ENCODE results near the gene RPS6KA4.
"Not testable (repeated sequence)": the region's sequence is repeated elsewhere in the genome, so short reads cannot be mapped to it uniquely, and the experiment has no call there.

The RPS6KA4 gene

DNA sequence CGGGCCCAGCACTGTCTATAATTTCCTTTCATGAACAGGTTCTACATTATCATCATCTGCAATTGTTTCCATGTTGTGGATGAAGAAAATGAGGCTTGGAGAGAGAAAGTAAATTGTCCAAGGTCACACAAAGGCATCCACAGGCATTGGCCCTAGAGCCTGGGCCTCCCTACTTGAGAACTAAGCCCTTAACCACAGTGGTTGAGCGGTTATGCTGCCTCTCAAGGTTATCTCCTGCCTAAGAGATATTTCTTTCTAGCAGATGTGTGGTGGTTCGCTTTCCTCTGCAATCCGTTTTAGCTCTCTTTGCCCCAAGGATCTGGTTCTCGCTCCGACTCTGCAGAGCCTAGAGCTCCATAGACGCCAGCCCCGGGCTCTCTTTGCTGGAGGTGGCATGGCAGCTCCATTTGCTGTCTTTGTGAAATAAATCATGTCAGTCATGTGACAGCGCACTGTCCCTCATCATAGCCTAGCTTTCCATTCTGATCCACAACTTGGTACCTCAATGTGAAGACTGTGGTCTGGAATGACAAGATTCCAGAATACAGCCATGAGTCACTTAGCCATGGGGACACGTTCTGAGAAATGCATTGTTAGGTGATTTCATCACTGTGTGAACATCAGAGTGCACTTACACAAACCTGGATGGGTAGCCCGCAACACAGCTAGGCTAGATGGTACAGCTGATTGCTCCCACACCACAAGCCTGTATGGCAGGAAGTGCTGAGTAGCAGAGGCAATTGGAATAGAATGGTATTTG lies 27.2 kb downstream of the RPS6KA4 start:
- DNase-seq (ENCODE audit: low read depth, low spot score), result no peak

DNA sequence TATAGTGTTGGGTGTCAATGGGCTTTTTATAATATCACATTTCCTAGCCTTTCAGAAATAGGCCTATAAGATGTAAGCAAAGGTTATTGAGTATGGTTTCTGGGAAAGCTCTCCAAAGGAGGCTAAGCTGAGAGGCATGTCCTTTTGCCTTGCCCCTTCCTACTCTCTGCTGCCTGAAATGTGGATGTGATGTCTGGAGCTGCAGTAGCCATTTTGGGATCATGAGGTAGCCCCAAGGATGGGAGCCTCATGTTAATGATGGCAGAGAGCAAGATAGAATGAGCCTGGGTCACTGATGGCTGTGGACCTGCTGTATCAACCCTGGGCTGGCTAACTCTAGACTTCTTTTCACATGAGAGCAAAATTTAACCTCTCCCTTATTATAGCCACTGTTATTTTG lies 29.0 kb downstream of the RPS6KA4 start:
- no peak for DNase-seq (ENCODE audit: low read depth, low spot score)

DNA sequence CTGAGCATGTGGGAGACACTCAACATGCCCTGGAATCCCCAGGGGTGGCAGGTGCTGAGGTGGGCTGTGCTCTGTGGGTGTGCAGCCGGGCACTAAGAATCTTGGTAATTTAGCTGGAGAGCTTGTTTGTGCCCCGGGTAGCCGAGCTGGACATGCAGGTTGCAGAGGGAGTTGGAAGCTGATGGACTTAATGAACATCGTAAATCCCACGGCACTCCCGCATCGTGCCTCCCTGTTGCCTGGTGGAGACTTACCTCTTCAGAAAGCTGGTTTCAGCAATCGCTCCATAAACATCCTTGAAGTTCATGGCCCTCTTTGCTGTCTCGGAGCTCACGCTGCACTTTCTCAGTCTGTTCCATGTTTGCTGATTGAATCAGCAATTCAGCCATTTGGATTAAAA lies 29.9 kb downstream of the RPS6KA4 start:
- DNase-seq (ENCODE audit: low read depth, low spot score), result no peak

DNA sequence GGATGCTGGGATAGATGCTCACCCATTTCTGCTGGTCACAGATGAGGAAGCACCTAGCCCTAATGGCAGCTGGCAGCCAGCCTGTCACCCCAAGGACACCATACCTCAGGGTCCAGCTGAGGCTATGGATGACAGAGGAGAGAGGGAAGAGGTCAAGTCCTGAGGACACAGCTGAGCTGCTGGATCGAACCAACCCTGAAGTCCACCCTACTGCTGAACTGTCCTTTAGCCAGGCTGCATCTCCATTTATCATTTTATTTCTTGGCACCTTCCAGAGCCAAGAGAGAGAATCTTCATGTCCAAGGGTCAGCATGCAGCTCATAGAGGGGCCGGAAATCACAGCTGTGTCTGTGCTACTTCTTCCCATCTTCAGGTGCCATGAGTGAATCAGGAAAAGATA lies 30.9 kb downstream of the RPS6KA4 start:
- DNase-seq (ENCODE audit: low read depth, low spot score), result no peak

DNA sequence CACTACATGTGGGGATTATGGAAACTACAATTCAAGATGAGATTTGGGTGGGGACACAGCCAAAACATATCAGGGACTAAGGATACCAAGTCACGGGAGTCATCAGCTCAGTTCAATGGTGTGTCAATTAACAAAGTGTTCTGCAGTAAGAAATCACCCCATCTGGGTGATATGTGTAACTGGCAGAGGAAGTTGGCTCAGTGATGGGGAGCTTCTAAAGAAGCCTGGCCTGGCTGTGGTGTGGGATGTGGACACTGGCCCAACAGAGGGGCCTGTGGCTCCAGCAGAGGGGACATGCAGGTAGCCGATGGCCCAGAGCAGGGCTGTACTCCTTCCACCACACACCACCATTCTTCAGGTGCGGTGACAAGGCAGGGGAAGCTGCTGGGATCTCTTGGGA lies 31.6 kb downstream of the RPS6KA4 start:
- no peak for DNase-seq (ENCODE audit: low read depth, low spot score)

DNA sequence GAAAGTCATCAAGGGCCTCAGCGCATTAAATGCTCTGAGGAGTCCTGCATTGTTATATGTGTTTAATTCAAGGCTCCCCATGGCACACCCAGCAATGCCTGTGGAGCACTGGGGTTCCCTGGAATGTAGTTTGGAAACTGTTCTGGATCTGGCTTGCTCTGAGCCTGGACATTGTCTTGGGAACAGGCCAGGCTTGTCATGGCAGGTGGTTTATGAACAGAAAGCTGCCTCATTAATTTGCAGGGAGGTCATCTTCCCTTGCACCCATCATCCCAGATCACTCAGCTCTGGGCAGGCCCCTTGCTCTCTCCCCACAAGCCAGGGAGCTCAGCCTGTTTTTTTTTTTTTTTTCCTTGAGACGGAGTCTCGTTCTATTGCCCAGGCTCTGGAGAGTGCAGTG lies 32.9 kb downstream of the RPS6KA4 start:
- DNase-seq (ENCODE audit: low read depth, low spot score), result no peak

DNA sequence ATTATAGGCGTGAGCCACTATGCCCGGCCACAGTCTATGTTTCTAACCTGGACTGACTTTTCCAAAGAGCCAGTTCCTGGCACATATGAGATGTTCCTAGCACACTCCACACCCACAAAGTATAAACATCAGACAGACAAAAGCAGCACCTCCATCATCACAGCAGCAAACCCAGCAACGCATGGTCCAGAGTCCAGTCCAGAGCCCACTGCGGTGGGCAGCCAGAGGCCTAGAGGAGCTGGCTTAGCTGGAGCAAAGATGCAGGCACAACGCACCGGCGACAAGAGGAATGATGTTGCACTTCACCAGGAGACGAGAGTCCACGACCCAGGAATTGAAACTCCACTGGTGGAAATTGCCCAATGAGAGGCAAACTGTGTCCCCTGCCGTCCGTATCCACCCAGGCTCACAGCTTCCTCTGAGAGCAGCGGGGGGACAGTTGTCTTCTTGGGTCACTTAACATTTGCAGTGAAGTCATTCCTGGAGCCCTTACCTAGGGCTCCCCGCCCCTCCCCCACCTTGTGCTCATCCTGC lies 36.6 kb downstream of the RPS6KA4 start:
- DNase-seq (ENCODE audit: low read depth, low spot score), result no peak

DNA sequence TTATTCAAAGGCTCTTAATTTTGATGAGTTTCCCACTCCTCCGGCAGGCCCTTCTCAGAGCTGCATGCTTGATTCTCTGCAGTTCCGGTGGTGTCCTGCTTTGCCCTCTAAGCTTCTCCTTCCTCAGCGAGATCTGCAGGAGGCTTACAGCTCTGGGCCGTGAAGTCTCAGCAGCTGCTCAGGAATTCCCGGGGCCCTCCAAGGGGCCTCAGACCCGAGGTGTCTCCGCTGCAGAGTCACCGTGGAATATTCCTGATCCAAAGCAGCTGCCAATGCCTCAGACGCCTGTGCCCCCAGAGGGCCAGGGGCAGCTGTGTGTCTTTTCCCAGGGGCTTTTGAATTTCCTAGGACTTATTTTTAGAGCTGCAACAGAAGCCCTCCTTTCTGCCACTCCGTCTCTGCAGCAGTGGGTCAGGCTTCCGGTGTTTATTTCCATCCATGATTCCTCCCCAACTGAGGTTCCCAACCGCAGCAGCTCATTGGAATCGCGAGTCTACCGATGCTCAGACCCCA lies 37.2 kb downstream of the RPS6KA4 start:
- DNase-seq (ENCODE audit: low read depth, low spot score), result peak; percentile 69

DNA sequence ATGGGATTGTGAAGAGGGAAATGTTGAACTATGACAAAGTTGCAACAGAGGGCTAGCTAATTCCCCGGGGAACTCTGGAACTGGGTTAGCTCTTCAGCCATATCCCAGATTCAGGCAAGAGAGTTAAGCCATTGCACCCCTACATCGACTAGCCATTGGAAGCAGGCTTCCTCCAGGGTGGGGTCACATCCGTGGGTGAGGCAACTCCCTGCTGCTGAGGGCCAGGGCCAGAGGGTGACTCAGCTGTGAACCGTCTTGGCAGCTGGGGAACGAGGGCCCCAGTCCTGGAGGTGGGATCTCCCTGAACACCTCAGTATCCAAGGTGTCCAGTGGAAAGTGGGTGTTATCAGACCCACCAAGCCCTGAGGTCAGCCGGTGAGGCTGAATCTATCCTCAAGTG lies 41.1 kb downstream of the RPS6KA4 start:
- no peak for DNase-seq (ENCODE audit: low read depth, low spot score)

DNA sequence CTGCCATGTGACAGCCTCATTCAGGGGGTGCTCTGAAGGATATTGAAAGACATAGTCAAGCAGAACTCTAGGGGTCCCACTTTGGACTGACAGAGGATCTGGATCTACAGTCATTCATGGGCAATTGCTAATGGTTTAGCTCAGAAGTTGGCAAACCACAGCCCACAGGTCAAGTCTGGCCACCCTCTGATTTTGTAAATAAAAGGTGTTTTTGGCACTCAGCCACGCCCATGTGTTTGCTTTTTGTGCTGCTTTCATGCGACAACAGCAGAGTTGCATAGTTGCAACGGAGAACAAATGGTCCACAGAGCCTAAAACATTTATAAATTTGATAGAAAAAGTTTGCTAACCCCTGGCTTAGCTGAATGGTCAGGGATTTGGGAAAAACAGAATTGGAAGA lies 41.7 kb downstream of the RPS6KA4 start:
- DNase-seq (ENCODE audit: low read depth, low spot score), result no peak

DNA sequence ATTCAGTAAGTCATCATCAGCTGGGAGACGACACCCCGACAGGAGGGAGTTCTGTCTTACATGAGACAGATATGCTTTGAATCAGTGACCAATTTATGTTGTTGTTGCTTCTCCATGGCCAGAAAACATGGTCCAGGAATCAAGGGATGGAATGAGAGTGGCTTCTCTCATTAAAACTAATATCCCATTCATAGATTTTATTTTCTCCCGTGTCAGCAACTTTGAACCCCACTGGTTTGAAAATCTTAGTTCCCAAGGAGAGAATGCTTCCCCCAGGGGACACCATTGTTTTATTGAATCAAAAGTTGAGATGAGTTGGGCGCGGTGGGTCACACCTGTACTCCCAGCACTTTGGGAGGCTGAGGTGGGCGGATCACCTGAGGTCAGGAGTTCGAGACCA lies 42.8 kb downstream of the RPS6KA4 start:
- no peak for DNase-seq (ENCODE audit: low read depth, low spot score)

DNA sequence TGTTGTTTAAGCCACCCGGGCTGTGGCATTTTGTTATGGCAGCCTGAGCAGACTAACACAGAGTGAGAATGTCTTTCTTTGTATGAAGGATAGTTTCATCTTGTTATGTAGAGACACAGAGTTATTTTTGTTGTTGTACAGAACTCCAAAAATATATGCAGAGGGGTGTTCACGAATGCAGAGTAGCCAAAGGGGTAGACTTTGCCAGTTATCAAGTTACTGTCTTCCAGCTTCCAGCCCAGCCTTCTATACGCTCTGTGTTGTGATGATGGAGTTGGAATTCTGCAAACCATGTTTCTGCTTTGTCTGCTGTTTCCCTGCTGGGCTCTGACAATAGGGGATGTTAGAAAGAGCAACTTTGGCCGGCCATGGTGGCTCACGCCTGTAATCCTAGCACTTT lies 44.1 kb downstream of the RPS6KA4 start:
- no peak for DNase-seq (ENCODE audit: low read depth, low spot score)

DNA sequence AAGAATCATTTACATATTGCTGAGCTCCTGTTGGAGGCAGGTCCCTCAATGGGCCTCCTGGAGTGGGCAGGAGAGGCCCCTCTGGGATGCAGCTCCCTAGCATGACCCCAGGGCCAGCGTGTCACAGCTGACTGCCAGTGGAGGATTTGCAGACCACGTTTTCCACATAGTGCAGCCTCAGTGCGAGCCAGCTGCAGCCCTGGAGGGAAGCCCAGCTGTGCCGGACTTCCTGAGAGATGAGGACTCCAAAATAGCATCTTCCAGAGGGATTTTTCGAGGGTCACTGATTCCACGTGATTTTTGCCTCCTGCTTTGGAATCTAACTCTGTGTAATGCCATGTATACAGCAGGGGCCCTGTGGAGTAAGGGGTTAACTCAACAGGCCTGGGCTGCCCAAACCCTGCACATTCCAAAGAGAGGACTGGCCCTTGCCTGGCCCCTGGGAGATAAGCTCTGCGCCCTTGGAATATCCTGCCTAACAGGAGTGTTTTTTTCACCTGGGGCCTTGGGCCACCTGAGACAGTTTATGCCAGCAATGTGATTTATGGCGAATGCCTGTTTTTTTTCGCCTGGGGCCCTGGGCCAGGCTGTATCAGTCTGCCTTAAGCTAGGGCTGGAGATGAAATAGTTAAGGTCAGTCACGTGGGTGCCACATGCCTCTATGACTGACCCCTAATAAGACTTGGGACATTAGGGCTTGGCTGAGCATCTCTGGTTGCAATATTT lies 47.4 kb downstream of the RPS6KA4 start:
- no peak for DNase-seq (ENCODE audit: low read depth, low spot score)

DNA sequence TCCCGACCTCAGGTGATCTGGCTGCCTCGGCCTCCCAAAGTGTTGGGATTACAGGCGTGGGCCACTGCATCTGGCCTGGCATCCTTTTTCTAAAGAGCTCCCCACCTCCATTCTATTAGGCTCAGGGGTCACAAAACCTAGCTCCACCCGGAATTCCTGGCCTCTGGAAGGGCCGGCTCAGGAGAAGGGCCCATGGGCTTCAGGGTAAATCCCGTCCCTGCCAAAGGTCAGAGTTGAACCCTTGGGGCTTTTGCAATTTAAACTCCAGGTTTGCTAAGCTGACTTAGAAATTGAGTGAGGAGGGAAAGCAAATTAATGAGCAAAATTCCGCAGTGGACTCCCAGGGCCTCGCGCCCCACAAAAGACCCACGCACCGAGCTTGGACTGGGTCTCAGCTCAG lies 48.3 kb downstream of the RPS6KA4 start:
- no peak for DNase-seq (ENCODE audit: low read depth, low spot score)

DNA sequence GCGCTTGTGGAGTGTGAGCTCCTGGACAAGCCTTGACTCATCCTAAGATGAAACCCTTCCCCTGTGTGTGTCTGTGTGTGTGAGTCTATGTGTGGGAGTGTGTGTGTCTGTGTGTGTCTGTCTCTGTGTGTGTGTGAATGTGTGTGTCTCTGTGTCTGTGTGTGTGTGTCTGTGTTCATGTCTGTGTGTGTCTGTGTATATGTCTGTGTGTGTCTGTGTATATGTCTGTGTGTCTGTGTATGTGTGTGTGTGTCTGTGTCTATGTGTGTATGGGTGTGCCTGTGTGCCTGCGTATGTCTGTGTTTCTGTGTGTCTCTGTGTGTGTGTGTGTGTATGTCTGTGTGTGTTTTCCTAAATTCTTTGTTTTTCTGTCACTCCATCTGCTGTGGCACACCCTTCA lies 48.7 kb downstream of the RPS6KA4 start:
- DNase-seq (ENCODE audit: low read depth, low spot score), result no peak

DNA sequence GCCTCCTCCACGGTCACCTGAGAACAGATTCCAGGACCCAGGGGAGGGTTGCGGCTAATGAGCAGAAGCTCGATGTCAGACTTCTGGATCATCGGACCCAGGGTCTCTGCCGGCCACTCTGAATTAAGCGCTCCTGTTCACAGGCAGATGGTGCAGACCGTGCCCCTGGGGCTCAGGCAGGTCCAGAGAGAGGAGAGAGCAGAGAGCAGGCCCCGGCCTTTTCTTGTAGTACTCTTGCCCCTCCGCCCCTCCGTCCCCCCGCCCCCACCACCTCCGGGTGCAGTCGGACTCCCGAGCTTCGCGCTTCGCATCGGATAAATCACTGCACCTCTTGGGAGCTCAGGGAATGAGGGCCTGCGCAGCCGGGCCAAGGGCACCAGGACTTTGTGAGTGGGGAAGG lies 50.3 kb downstream of the RPS6KA4 start:
- DNase-seq (ENCODE audit: low read depth, low spot score), result no peak

DNA sequence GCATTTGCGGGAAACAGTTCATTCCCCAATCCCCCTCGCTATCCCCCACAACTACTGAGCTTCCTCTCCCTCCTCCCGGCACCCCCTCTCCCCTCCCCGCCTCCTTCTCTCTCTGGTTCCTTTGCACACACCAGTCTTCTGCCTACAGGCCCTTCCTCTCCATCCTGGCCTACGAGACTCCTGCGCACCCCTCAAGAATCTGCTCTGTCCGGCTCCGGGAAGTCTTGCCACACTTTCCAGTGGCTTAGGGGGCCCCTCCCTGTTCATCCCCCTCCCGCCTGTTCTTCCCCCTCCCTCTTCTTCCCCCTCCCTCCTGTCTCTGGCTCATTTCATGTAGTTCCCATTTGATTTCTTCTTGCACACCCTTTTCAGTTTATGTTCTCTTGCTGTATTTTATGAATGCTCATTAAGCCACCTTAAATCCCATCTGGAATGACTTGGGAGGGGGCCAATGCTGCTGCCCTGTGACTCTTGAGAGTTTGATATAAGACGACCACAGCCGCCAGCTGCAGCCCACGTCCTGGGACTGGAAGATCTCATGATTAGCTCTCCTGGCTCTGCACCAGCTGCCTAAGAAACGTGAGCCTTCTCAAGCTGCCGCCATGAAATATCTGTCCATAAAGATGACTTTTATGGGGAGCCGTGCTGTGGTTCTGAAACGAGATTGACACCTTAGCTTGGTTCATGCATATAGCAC lies 50.9 kb downstream of the RPS6KA4 start:
- no peak for DNase-seq (ENCODE audit: low read depth, low spot score)

DNA sequence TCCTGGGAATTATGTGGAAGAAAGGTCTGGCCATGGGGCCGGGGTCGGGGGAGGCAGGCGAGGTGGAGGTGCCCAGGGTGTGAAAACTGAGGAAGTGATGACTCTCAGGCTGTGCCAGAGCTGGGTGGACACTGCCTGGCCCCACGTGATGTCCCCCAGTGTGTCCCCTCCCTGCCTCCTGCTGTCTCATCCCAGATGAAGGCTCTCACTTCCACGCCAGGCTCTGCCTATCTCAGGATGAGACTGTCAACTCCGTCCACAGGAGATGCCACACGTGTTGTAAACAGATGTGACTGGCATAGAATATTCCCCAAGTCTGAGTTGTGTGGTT lies 51.4 kb downstream of the RPS6KA4 start:
- DNase-seq (ENCODE audit: low read depth, low spot score), result no peak

DNA sequence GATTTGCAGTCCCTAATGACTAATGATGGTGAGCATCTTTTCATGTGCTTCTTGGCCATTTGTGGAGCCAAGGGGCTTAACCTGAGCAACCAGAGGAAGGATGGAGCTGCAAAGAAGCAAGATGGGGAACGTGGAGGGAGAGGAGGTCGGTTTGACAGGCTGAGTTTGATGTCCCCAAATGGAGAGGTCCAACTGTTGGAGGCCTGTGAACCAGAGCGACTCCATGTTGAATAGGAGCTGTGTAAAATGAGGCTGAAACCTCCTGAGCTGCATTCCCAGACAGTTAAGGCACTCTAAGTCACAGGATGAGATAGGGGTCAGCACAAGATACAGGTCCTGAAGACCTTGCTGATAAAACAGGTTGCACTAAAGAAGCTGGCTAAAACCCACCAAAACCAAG lies 54.5 kb downstream of the RPS6KA4 start:
- no peak for DNase-seq (ENCODE audit: low read depth, low spot score)

DNA sequence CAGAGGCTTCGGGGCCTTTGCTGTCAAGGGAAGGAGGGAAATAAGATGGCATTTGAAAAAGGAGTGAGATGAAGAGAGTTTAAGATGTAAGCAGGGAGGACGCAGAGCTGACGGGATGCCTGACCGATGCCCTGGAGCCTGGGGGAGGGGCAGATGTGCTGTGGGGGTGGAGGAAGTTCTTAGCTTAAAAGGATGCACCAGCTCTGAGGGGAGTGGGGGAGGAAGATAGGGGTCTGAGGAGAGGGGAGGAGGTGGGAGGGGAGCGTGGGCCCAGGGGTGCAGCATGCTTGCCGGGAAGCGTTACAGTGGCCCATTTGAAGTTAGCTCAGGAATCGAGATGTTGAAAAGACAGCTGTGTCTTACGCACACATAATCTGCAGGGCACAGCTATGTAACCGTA lies 56.3 kb downstream of the RPS6KA4 start:
- no peak for DNase-seq (ENCODE audit: low read depth, low spot score)

DNA sequence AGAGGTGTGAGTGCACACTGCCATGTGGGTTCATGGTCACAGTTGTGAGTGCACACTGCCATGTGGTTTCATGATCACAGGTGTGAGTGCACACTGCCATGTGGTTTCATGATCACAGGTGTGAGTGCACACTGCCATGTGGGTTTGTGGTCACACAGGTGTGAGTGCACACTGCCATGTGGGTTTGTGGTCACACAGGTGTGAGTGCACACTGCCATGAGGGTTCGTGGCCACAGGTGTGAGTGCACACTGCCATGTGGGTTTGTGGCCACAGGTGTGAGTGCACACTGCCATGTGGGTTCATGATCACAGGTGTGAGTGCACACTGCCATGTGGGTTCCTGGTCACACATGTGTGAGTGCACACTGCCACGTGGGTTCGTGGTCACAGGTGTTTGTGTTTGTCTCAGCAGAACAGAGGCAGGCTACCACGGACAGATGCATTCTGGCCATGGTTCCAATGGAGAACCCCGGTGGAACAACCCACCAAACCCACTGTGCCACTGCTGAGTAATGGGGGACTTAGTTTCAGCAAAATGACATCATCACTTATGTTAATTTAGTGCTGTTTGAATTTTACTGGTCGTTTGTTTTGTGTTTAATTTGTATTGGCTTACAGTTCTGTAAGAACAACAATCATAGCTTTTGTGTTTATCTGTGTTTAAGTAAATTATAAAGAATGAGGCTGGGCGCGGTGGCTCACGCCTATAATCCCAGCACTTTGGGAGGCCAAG lies 57.2 kb downstream of the RPS6KA4 start:
- no peak for DNase-seq (ENCODE audit: low read depth, low spot score)

DNA sequence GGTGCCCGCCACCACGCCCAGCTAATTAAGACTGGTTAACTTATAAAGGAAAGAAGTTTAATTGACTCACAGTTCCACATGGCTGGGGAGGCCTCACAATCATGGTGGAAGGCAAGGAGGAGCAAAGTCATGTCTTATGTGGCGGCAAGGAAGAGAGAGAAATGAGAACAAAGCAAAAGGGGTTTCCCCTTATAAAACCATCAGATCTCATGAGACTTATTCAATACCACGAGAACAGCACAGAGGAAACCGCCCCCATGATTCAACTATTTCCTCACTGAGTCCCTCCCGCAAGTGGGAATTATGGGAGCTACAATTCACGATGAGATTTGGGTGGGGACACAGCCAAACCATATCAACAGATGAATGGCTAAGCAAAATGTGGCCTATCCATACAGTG lies 59.3 kb downstream of the RPS6KA4 start:
- DNase-seq (ENCODE audit: low read depth, low spot score), result not testable (repeated sequence)
